Testis (tissue), 3 donors: ENCODE measurements around the gene GAREM2. TPM values are rescaled to one million over a fixed set of nuclear protein-coding genes. Genes with fewer than 3 reads are reported as not detected.

Experiments used
- DNase-seq: peaks from one replicate; pipeline ENCODE4 v3.0.0-alpha.2; 2019
- H3K27ac ChIP-seq, 2 donors: fragments of 200-600 bp; sonication (generic); one replicate each; pipeline ENCODE4 v1.5.1; 2019
- H3K27me3 ChIP-seq: fragments of 200-600 bp; sonication (generic); one replicate; pipeline ENCODE4 v1.5.1; 2019
- H3K36me3 ChIP-seq: fragments of 200-600 bp; sonication (generic); one replicate; pipeline ENCODE4 v1.5.1; 2017; ENCODE audit warnings: low read depth; ENCODE audit errors: missing control alignments
- H3K4me1 ChIP-seq: fragments of 200-600 bp; sonication (generic); one replicate; pipeline ENCODE4 v1.5.1; 2019
- H3K4me3 ChIP-seq, 2 donors: fragments of 200-600 bp; sonication (generic); one replicate each; pipeline ENCODE4 v1.5.1; 2017 to 2019
- H3K9me3 ChIP-seq: fragments of 200-600 bp; sonication (generic); one replicate; pipeline ENCODE4 v1.5.1; 2017
- POLR2A ChIP-seq: fragments of 450-650 bp; IDR thresholded peaks from one replicate; pipeline ENCODE4 v1.6.1; 2017; ENCODE audit warnings: antibody characterized with exemption, mild to moderate bottlenecking, moderate library complexity
- WGBS, 2 donors: methylation state at CpG; one replicate each; pipeline ENCODE4 v1.1.5; 2018; 5-methylcytosine and 5-hydroxymethylcytosine counted together
- intact Hi-C: fragments of 100-400 bp; cut with DNase I; formaldehyde crosslinking; loops from one replicate; pipeline ENCODE4 v1.15.1; 2023; ENCODE audit warnings: low total_unique reads
- polyA plus RNA-seq: library from polyadenylated mRNA; stranded (reverse); fragments of 350-450 nt; fragmentation: Illumina TruSeq; extraction: RNeasy Lipid Tissue Mini Kit (QIAGEN cat#74804); gene quantifications from one replicate; pipeline ENCODE4 v1.2.3, GENCODE V29; 2014; ENCODE audit warnings: low read depth, low replicate concordance; ENCODE audit not compliant: insufficient read depth
- total RNA-seq, 2 donors: library from RNA; depleted of rRNA; stranded (reverse); fragments of >200 nt; gene quantifications; one replicate each; pipeline ENCODE4 v1.2.3, GENCODE V29; 2016
- TF ChIP-seq, protein P1 (sequence below), 3 experiments: fragments of 450-650 bp in 2 of 3; fragments of 200-600 bp in 1 of 3; sonication (generic) in 1 of 3; IDR thresholded peaks; one replicate each; pipeline ENCODE4 v1.5.1; 2016 to 2019; ENCODE audit warnings: antibody characterized with exemption in 3 of 3, mild to moderate bottlenecking in 2 of 3, moderate library complexity in 1 of 3

The GAREM2 gene
- total and polyA plus RNA-seq, 3 donors from 2014 or later, result 4.6 to 6.8 (median 5.4) TPM

DNA sequence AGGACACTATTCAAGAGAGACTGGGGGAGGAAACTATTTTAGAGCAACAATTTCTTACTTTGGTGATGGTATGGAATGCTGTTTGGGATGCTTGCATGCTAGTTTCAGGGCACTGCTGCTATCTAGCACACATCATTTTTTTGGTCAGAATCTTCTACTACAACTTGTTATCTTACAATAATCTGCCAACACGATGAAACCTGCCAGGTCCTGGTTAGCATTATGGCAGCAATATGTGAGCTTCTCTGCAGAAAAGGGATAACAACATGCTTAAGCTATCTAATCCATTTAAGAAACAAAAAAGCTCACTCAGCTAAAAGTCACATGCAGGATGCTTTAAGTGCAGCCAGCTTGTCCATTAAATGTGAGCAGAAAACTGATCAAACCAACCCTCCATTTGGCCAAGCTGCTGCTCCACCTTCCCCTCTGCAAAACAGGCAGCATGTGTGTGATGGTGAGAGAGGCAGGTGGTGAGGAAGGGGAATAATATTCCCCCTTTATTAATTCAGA, 30.1 kb downstream of the GAREM2 start:
- intact Hi-C loops, result no loop called here
- WGBS, 2 donors, result 53 to 73% methylated on average over 1 of the region's 1 CpG
- TF ChIP-seq, protein P1, sequence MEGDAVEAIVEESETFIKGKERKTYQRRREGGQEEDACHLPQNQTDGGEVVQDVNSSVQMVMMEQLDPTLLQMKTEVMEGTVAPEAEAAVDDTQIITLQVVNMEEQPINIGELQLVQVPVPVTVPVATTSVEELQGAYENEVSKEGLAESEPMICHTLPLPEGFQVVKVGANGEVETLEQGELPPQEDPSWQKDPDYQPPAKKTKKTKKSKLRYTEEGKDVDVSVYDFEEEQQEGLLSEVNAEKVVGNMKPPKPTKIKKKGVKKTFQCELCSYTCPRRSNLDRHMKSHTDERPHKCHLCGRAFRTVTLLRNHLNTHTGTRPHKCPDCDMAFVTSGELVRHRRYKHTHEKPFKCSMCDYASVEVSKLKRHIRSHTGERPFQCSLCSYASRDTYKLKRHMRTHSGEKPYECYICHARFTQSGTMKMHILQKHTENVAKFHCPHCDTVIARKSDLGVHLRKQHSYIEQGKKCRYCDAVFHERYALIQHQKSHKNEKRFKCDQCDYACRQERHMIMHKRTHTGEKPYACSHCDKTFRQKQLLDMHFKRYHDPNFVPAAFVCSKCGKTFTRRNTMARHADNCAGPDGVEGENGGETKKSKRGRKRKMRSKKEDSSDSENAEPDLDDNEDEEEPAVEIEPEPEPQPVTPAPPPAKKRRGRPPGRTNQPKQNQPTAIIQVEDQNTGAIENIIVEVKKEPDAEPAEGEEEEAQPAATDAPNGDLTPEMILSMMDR (IDR thresholded peaks at IDR 0.05), result no peak
- TF ChIP-seq POLR2A, result no peak
- no peaks in the 10 kb centered on the region for H3K9me3 ChIP-seq
- no peak overlapping the region for H3K27ac ChIP-seq
- H3K36me3 ChIP-seq, result no peaks in the 10 kb centered on the region
- no peak overlapping the region for H3K4me3 ChIP-seq
- no peaks in the 10 kb centered on the region for H3K27me3 ChIP-seq
- DNase-seq, result no peak
- H3K4me1 ChIP-seq, result no peaks in the 10 kb centered on the region

DNA sequence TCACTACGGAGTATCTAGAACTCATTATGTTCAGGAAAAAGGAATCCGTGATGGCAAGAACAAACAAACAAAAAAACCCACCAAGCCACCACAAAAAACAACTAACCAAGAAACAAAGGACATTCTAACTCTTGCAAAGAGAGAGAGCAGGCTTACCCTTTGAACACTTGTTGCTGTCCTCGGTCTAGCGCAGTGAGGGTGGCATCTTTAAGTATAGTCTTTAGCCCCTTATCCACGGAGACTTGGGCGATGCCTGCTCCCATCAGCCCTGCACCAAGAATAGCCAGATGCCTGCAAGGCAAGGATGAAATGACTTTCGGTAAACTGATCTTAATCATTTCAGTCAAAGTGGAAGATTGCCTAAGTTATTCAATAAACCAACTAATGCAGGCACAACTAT, 31.0 kb downstream of the GAREM2 start:
- DNase-seq, result no peak
- TF ChIP-seq, protein P1 (IDR thresholded peaks at IDR 0.05), result no peak
- TF ChIP-seq POLR2A, result no peak
- H3K36me3 ChIP-seq, result no peaks in the 10 kb centered on the region

DNA sequence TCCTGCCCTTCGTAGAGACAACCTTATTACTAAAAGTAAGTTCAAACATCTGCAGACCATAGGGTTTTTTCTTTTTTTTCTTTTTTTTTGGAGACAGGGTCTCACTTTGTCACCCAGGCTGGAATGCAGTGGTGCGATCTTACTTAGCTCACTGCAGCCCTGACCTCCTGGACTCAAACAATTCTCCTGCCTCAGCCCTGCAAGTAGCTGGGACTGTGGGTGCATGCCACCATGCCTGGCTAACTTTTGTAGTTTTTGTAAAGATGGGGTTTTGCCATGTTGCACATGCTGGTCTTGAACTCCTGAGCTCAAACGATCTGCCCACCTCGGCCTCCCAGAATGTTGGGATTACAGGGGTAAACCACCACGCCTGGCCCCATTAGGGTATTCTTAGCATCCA, 39.1 kb downstream of the GAREM2 start:
- H3K9me3 ChIP-seq, result no peaks in the 10 kb centered on the region
- H3K27me3 ChIP-seq, result no peaks in the 10 kb centered on the region
- no peak overlapping the region for H3K27ac ChIP-seq
- 90 to 94% methylated on average over 5 of the region's 5 CpGs for WGBS, 2 donors
- H3K4me3 ChIP-seq, result no peak overlapping the region
- no peak for DNase-seq
- no peaks in the 10 kb centered on the region for H3K36me3 ChIP-seq
- intact Hi-C loops, result no loop called here
- H3K4me1 ChIP-seq, result no peaks in the 10 kb centered on the region
- TF ChIP-seq POLR2A, result no peak
- TF ChIP-seq, protein P1 (IDR thresholded peaks at IDR 0.05), result no peak

More for the DNA sequence above, 31.0 kb downstream of the GAREM2 start:
- intact Hi-C loops, result no loop called here
- 91 to 92% methylated on average over 7 of the region's 7 CpGs for WGBS, 2 donors
- Histone ChIP-seq H3K9me3 (no peaks in the 10 kb centered on the region), H3K4me1 (no peaks in the 10 kb centered on the region), H3K27ac (no peak overlapping the region), H3K4me3 (no peak overlapping the region), H3K27me3 (no peaks in the 10 kb centered on the region)

DNA sequence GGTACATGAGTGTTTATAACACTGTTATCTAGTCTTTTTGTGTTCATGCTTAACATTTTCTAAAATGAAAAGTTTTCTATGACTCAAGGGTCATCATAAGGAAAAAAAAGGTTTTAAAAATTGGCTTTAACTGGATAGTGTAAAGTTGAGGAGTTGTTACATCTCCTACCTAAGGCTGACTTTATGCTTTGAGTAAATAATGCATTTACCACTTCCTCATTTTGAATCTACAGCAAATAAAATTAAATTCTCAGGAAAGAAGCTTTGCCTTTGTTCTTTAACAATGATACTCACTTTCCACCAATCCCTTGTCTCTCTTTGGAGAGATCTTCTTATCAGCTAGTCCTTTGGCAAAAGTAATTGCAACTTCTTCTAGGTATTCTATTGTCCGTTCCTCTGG, 41.9 kb downstream of the GAREM2 start:
- Histone ChIP-seq H3K27ac (no peak overlapping the region), H3K36me3 (no peaks in the 10 kb centered on the region), H3K27me3 (no peaks in the 10 kb centered on the region), H3K4me3 (no peak overlapping the region), H3K4me1 (no peaks in the 10 kb centered on the region), H3K9me3 (no peaks in the 10 kb centered on the region)
- 87 to 89% methylated on average over 1 of the region's 1 CpG for WGBS, 2 donors
- TF ChIP-seq, protein P1 (IDR thresholded peaks at IDR 0.05), result no peak
- TF ChIP-seq POLR2A, result no peak
- intact Hi-C loops, result no loop called here
- DNase-seq, result no peak

DNA sequence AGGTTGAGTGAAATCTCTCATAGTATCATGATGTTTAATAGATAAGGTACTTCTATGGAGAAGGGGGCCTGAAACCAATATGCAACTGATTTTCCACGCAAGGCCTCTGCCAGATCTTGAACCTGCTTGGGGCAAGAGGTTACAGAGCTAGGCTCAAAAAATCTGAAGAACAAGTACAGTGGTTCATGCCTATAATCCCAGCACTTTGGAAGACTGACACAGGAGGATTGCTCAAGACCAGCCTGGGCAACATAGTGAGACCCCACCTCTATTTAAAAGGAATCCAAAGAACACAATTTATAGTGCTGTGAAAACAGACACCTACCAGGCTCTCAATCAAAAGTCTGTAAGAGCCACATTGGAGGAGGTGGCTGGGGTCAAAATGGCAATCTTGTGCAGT, 42.9 kb downstream of the GAREM2 start:
- no peaks in the 10 kb centered on the region for H3K36me3 ChIP-seq
- H3K4me3 ChIP-seq, result no peak overlapping the region
- no peak overlapping the region for H3K27ac ChIP-seq
- intact Hi-C loops, result no loop called here
- H3K4me1 ChIP-seq, result no peaks in the 10 kb centered on the region
- WGBS, 2 donors, result 90 to 96% methylated on average over 1 of the region's 1 CpG
- no peak for DNase-seq
- no peak for TF ChIP-seq POLR2A
- TF ChIP-seq, protein P1 (IDR thresholded peaks at IDR 0.05), result no peak
- H3K9me3 ChIP-seq, result no peaks in the 10 kb centered on the region
- H3K27me3 ChIP-seq, result no peaks in the 10 kb centered on the region
